Skeletal muscle satellite cell (primary cell): ENCODE data around the gene SPNS2.

ENCODE experiments used
- H3K27me3 ChIP-seq: 2 replicates; pipeline ENCODE4 v1.7.0; 2013; ENCODE audit warnings: low read length; ENCODE audit not compliant: control insufficient read depth, insufficient read depth
- H3K36me3 ChIP-seq: 2 replicates; pipeline ENCODE4 v1.7.0; 2013; ENCODE audit warnings: mild to moderate bottlenecking, control low read depth, low read length; ENCODE audit not compliant: insufficient read depth
- H3K4me1 ChIP-seq: 2 replicates; pipeline ENCODE4 v1.7.0; 2013; ENCODE audit warnings: low read length; ENCODE audit not compliant: control insufficient read depth, insufficient read depth
- H3K4me2 ChIP-seq: 2 replicates; pipeline ENCODE4 v1.7.0; 2013; ENCODE audit warnings: mild to moderate bottlenecking, low read length
- H3K4me3 ChIP-seq: 2 replicates; pipeline ENCODE4 v1.7.0; 2013; ENCODE audit warnings: low read length
- H3K9ac ChIP-seq: 2 replicates; pipeline ENCODE4 v1.7.0; 2013; ENCODE audit warnings: mild to moderate bottlenecking, low read depth, low read length, moderate library complexity
- H3K9me3 ChIP-seq: replicated peaks from 2 replicates; pipeline ENCODE4 v1.7.0; 2013; ENCODE audit warnings: mild to moderate bottlenecking, control low read depth, low read length

Gene SPNS2

GRCh38 chr17:4518901-4519300, 20.2 kb downstream of the SPNS2 start:
- H3K4me3 ChIP-seq, result no peak overlapping the region

GRCh38 chr17:4519361-4519788, 20.7 kb downstream of the SPNS2 start:
- Histone ChIP-seq H3K4me2 (no peak overlapping the region), H3K9ac (no peak overlapping the region), H3K4me3 (no peak overlapping the region), H3K27me3 (peaks cover 21% of the 10 kb centered on the region), H3K36me3 (no peaks in the 10 kb centered on the region), H3K9me3 (no peaks in the 10 kb centered on the region), H3K4me1 (no peaks in the 10 kb centered on the region)

More at GRCh38 chr17:4518901-4519300, 20.2 kb downstream of the SPNS2 start:
- Histone ChIP-seq H3K9ac (no peak overlapping the region), H3K36me3 (no peaks in the 10 kb centered on the region), H3K27me3 (peaks cover 25% of the 10 kb centered on the region), H3K4me1 (no peaks in the 10 kb centered on the region), H3K9me3 (no peaks in the 10 kb centered on the region), H3K4me2 (no peak overlapping the region)

GRCh38 chr17:4520060-4520893, 21.6 kb downstream of the SPNS2 start:
- H3K36me3 ChIP-seq, result no peaks in the 10 kb centered on the region
- H3K9me3 ChIP-seq, result no peaks in the 10 kb centered on the region
- H3K27me3 ChIP-seq, result peaks cover 20% of the 10 kb centered on the region
- H3K9ac ChIP-seq, result no peak overlapping the region
- H3K4me2 ChIP-seq, result no peak overlapping the region
- no peak overlapping the region for H3K4me3 ChIP-seq
- no peaks in the 10 kb centered on the region for H3K4me1 ChIP-seq

- Histone ChIP-seq H3K4me1 (no peaks in the 10 kb centered on the region), H3K36me3 (no peaks in the 10 kb centered on the region), H3K27me3 (peaks cover 27% of the 10 kb centered on the region), H3K9me3 (no peaks in the 10 kb centered on the region), H3K4me3 (no peak overlapping the region), H3K9ac (no peak overlapping the region), H3K4me2 (no peak overlapping the region)
Observed at GRCh38 chr17:4520894-4521600, 22.4 kb downstream of the SPNS2 start.

GRCh38 chr17:4522661-4523060, 24.0 kb downstream of the SPNS2 start:
- Histone ChIP-seq H3K9me3 (no peaks in the 10 kb centered on the region), H3K36me3 (no peaks in the 10 kb centered on the region), H3K27me3 (peaks cover 31% of the 10 kb centered on the region), H3K9ac (no peak overlapping the region), H3K4me2 (no peak overlapping the region), H3K4me1 (no peaks in the 10 kb centered on the region), H3K4me3 (no peak overlapping the region)

- Histone ChIP-seq H3K4me1 (no peaks in the 10 kb centered on the region), H3K4me2 (no peak overlapping the region)
Observed at GRCh38 chr17:4523946-4524345, 25.3 kb downstream of the SPNS2 start.

GRCh38 chr17:4525691-4526397, 27.2 kb downstream of the SPNS2 start:
- H3K9ac ChIP-seq, result no peak overlapping the region
- peaks cover 41% of the 10 kb centered on the region for H3K27me3 ChIP-seq
- H3K36me3 ChIP-seq, result no peaks in the 10 kb centered on the region
- H3K9me3 ChIP-seq, result no peaks in the 10 kb centered on the region
- no peak overlapping the region for H3K4me3 ChIP-seq
- no peaks in the 10 kb centered on the region for H3K4me1 ChIP-seq
- H3K4me2 ChIP-seq, result no peak overlapping the region

More at GRCh38 chr17:4523946-4524345, 25.3 kb downstream of the SPNS2 start:
- Histone ChIP-seq H3K4me3 (no peak overlapping the region), H3K9me3 (no peaks in the 10 kb centered on the region), H3K36me3 (no peaks in the 10 kb centered on the region), H3K9ac (no peak overlapping the region), H3K27me3 (peaks cover 36% of the 10 kb centered on the region)

- Histone ChIP-seq H3K4me2 (no peak overlapping the region), H3K4me1 (no peaks in the 10 kb centered on the region), H3K36me3 (no peaks in the 10 kb centered on the region), H3K27me3 (peaks cover 50% of the 10 kb centered on the region), H3K9me3 (no peaks in the 10 kb centered on the region), H3K4me3 (no peak overlapping the region), H3K9ac (no peak overlapping the region)
Observed at GRCh38 chr17:4527134-4527533, 28.5 kb downstream of the SPNS2 start.

GRCh38 chr17:4527566-4528125, 29.0 kb downstream of the SPNS2 start:
- no peaks in the 10 kb centered on the region for H3K4me1 ChIP-seq
- H3K9me3 ChIP-seq, result no peaks in the 10 kb centered on the region
- no peaks in the 10 kb centered on the region for H3K36me3 ChIP-seq
- H3K4me3 ChIP-seq, result no peak overlapping the region
- H3K4me2 ChIP-seq, result no peak overlapping the region
- peaks cover 51% of the 10 kb centered on the region for H3K27me3 ChIP-seq
- no peak overlapping the region for H3K9ac ChIP-seq

GRCh38 chr17:4529533-4530152, 31.0 kb downstream of the SPNS2 start:
- Histone ChIP-seq H3K4me3 (no peak overlapping the region), H3K9me3 (no peaks in the 10 kb centered on the region), H3K27me3 (peaks cover 60% of the 10 kb centered on the region), H3K4me1 (no peaks in the 10 kb centered on the region), H3K36me3 (no peaks in the 10 kb centered on the region), H3K4me2 (no peak overlapping the region), H3K9ac (no peak overlapping the region)
